Glomerular endothelial cell (primary cell): ENCODE measurements around the gene PANX2. TPM values are rescaled to one million over a fixed set of nuclear protein-coding genes. Genes with fewer than 3 reads are reported as not detected.
A peak's percentile ranks its signal among the peaks of the same experiment; 100 is the strongest.
"Not testable (repeated sequence)": the region's sequence is repeated elsewhere in the genome, so short reads cannot be mapped to it uniquely, and the experiment has no call there.

Experiments used
- DNase-seq: peaks from one replicate; pipeline ENCODE4 v3.0.0-alpha.2; 2011; ENCODE audit warnings: low read depth, low spot score; ENCODE audit errors: extremely low read depth
- total RNA-seq: library from RNA; depleted of rRNA; stranded (reverse); fragments of >200 nt; gene quantifications from 2 replicates; pipeline ENCODE4 v1.2.3, GENCODE V29; 2015

PANX2 gene
- total RNA-seq, 1 donor from 2014 or later, result 1.7 TPM

GRCh38 chr22:50146439-50147238 is 23.9 kb upstream of the PANX2 start:
- no peak for DNase-seq

- not testable (repeated sequence) for DNase-seq
These were observed 23.0 kb upstream of the PANX2 start for GRCh38 chr22:50147258-50148165.

GRCh38 chr22:50148166-50148500 is 22.4 kb upstream of the PANX2 start:
- DNase-seq, result no peak

- DNase-seq, result peak; percentile 16
These were observed 21.4 kb upstream of the PANX2 start for GRCh38 chr22:50148991-50149721.

- no peak for DNase-seq
These were observed 20.1 kb upstream of the PANX2 start for GRCh38 chr22:50150161-50151129.

GRCh38 chr22:50151571-50152537 is 18.7 kb upstream of the PANX2 start:
- no peak for DNase-seq

- no peak for DNase-seq
These were observed 17.3 kb upstream of the PANX2 start for GRCh38 chr22:50153056-50153755.

GRCh38 chr22:50153756-50154140 is 16.8 kb upstream of the PANX2 start:
- no peak for DNase-seq

- DNase-seq, result no peak
These were observed 12.7 kb upstream of the PANX2 start for GRCh38 chr22:50157709-50158375.

- no peak for DNase-seq
These were observed 9.6 kb upstream of the PANX2 start for GRCh38 chr22:50160947-50161346.

- no peak for DNase-seq
These were observed 8.8 kb upstream of the PANX2 start for GRCh38 chr22:50161508-50162390.

- no peak for DNase-seq
These were observed 8.1 kb upstream of the PANX2 start for GRCh38 chr22:50162391-50162956.

GRCh38 chr22:50165436-50166123 is 5.0 kb upstream of the PANX2 start:
- no peak for DNase-seq

GRCh38 chr22:50167689-50168489 is 2.6 kb upstream of the PANX2 start:
- no peak for DNase-seq
